Natural killer cell treated with Interleukin-12 subunit alpha and Interleukin-12 subunit beta and Interleukin-15 and Interleukin-18, amount 100 ng/mL, for 72 hours (primary cell): ENCODE data around the gene NFAT5. TPM values are rescaled to one million over a fixed set of nuclear protein-coding genes. Genes with fewer than 3 reads are reported as not detected.
A peak's percentile ranks its signal among the peaks of the same experiment; 100 is the strongest.
"Not testable (repeated sequence)": the region's sequence is repeated elsewhere in the genome, so short reads cannot be mapped to it uniquely, and the experiment has no call there.

Source experiments
- ATAC-seq, 2 donors: fragments of 150-1000 bp; cut with Tn5 transposase in 1 of 2; sonication (Bioruptor Pico), chemical (Tn5 transposase) in 1 of 2; 2 replicates each; pipeline ENCODE4 v1.10.0; 2021
- DNase-seq: peaks from one replicate; pipeline ENCODE4 v3.0.0; 2022; ENCODE audit warnings: low spot score
- H3K27ac Mint-ChIP-seq, 2 donors: 1 replicate in 1 of 2; 2 replicates in 1 of 2; pipeline ENCODE4 v1.8.0; 2022; ENCODE audit warnings: mixed read lengths in 2 of 2, mild to moderate bottlenecking in 1 of 2, moderate library complexity in 1 of 2
- H3K27me3 Mint-ChIP-seq, 2 donors: 1 replicate in 1 of 2; 2 replicates in 1 of 2; pipeline ENCODE4 v1.8.0; 2022; ENCODE audit warnings: mixed read lengths in 2 of 2
- H3K36me3 Mint-ChIP-seq: one replicate; pipeline ENCODE4 v1.8.0; 2022; ENCODE audit warnings: mixed read lengths
- H3K4me1 Mint-ChIP-seq, 2 donors: 1 replicate in 1 of 2; 2 replicates in 1 of 2; pipeline ENCODE4 v1.8.0; 2022; ENCODE audit warnings: low read depth in 2 of 2, mixed read lengths in 2 of 2, mild to moderate bottlenecking in 1 of 2
- H3K4me3 Mint-ChIP-seq: one replicate; pipeline ENCODE4 v1.8.0; 2022; ENCODE audit warnings: mixed read lengths
- H3K9me3 Mint-ChIP-seq: 2 replicates; pipeline ENCODE4 v1.8.0; 2022; ENCODE audit warnings: mixed read lengths
- total RNA-seq, 2 donors: library from RNA; stranded (reverse); gene quantifications; one replicate each; pipeline ENCODE4 v1.2.3, GENCODE V29; 2022

Gene NFAT5
- total RNA-seq, 2 donors from 2014 or later: 106 to 152 TPM

GRCh38 chr16:69720822-69721430 is 155.2 kb downstream of the NFAT5 start:
- H3K27ac Mint-ChIP-seq: no peak overlapping the region
- H3K9me3 Mint-ChIP-seq: no peaks in the 10 kb centered on the region
- ATAC-seq: no peak
- H3K4me1 Mint-ChIP-seq: peaks cover 4 to 11% of the 10 kb centered on the region in 2 donors
- no peak overlapping the region for H3K4me3 Mint-ChIP-seq
- DNase-seq: no peak
- no peaks in the 10 kb centered on the region for H3K27me3 Mint-ChIP-seq
- no peaks in the 10 kb centered on the region for H3K36me3 Mint-ChIP-seq

GRCh38 chr16:69721441-69721957 is 155.7 kb downstream of the NFAT5 start:
- H3K36me3 Mint-ChIP-seq: no peaks in the 10 kb centered on the region
- H3K27me3 Mint-ChIP-seq: no peaks in the 10 kb centered on the region
- ATAC-seq (no peak), DNase-seq (no peak)
- H3K4me1 Mint-ChIP-seq: peaks cover 9 to 15% of the 10 kb centered on the region in 2 donors
- no peak overlapping the region for H3K27ac Mint-ChIP-seq
- H3K4me3 Mint-ChIP-seq: no peak overlapping the region
- H3K9me3 Mint-ChIP-seq: no peaks in the 10 kb centered on the region

- no peaks in the 10 kb centered on the region for H3K9me3 Mint-ChIP-seq
- no peaks in the 10 kb centered on the region for H3K36me3 Mint-ChIP-seq
- ATAC-seq: no peak
- H3K4me3 Mint-ChIP-seq: peak overlapping the region; percentile 52
- no peak for DNase-seq
- no peaks in the 10 kb centered on the region for H3K27me3 Mint-ChIP-seq
- peaks cover 19 to 21% of the 10 kb centered on the region in 2 donors for H3K4me1 Mint-ChIP-seq
- H3K27ac Mint-ChIP-seq: peak overlapping the region in 1 of 2 donors; percentile 27
These were observed 158.7 kb downstream of the NFAT5 start for GRCh38 chr16:69724414-69724873.

- peak overlapping the region; percentile 52 for H3K4me3 Mint-ChIP-seq
- peaks cover 21 to 24% of the 10 kb centered on the region in 2 donors for H3K4me1 Mint-ChIP-seq
- ATAC-seq: no peak
- H3K27ac Mint-ChIP-seq: peak overlapping the region in 1 of 2 donors; percentile 97
- H3K36me3 Mint-ChIP-seq: no peaks in the 10 kb centered on the region
- no peak for DNase-seq
- no peaks in the 10 kb centered on the region for H3K9me3 Mint-ChIP-seq
- H3K27me3 Mint-ChIP-seq: no peaks in the 10 kb centered on the region
These were observed 159.3 kb downstream of the NFAT5 start for GRCh38 chr16:69724981-69725479.

- Mint-ChIP-seq H3K4me3 (peak overlapping the region; percentile 98), H3K27ac (peak overlapping the region; percentile 97 to 98)
These were observed 159.9 kb downstream of the NFAT5 start for GRCh38 chr16:69725480-69726312.

GRCh38 chr16:69726313-69727060 is 160.7 kb downstream of the NFAT5 start, which contains the start of gene NQO1:
Gene NQO1 (minus strand): TSS chr16:69726560. CDS start chr16:69726439, 121 bp downstream.
- no peaks in the 10 kb centered on the region for H3K36me3 Mint-ChIP-seq
- DNase-seq: peak; percentile 92
- H3K4me1 Mint-ChIP-seq: peaks cover 21 to 24% of the 10 kb centered on the region in 2 donors
- ATAC-seq: peak; percentile 98 to 100
- no peaks in the 10 kb centered on the region for H3K27me3 Mint-ChIP-seq
- no peaks in the 10 kb centered on the region for H3K9me3 Mint-ChIP-seq
- H3K4me3 Mint-ChIP-seq: peak within 1 kb of the TSS; percentile 98
- H3K27ac Mint-ChIP-seq: peak within 1 kb of the TSS; percentile 97 to 98

More at GRCh38 chr16:69725480-69726312, 159.9 kb downstream of the NFAT5 start:
- ATAC-seq (no peak), DNase-seq (no peak)
- H3K9me3 Mint-ChIP-seq: no peaks in the 10 kb centered on the region
- peaks cover 21 to 24% of the 10 kb centered on the region in 2 donors for H3K4me1 Mint-ChIP-seq
- H3K36me3 Mint-ChIP-seq: no peaks in the 10 kb centered on the region
- no peaks in the 10 kb centered on the region for H3K27me3 Mint-ChIP-seq

- peaks cover 24% of the 10 kb centered on the region in 2 donors for H3K4me1 Mint-ChIP-seq
These were observed 162.1 kb downstream of the NFAT5 start for GRCh38 chr16:69727916-69728270.

GRCh38 chr16:69729030-69729429 is 163.3 kb downstream of the NFAT5 start:
- not testable (repeated sequence) for H3K27ac Mint-ChIP-seq, H3K36me3 Mint-ChIP-seq, H3K4me3 Mint-ChIP-seq, H3K27me3 Mint-ChIP-seq, H3K9me3 Mint-ChIP-seq, ATAC-seq, DNase-seq
- H3K4me1 Mint-ChIP-seq: peaks cover 24% of the 10 kb centered on the region in 2 donors

More at GRCh38 chr16:69727916-69728270, 162.1 kb downstream of the NFAT5 start:
- no peak for ATAC-seq
- no peaks in the 10 kb centered on the region for H3K27me3 Mint-ChIP-seq
- no peaks in the 10 kb centered on the region for H3K36me3 Mint-ChIP-seq
- no peak for DNase-seq
- no peaks in the 10 kb centered on the region for H3K9me3 Mint-ChIP-seq
- H3K27ac Mint-ChIP-seq: peak overlapping the region in 1 of 2 donors; percentile 97
- H3K4me3 Mint-ChIP-seq: peak overlapping the region; percentile 98

GRCh38 chr16:69731280-69731679 is 165.5 kb downstream of the NFAT5 start:
- not testable (repeated sequence) for H3K4me3 Mint-ChIP-seq, H3K36me3 Mint-ChIP-seq, H3K27me3 Mint-ChIP-seq, H3K9me3 Mint-ChIP-seq, H3K27ac Mint-ChIP-seq, ATAC-seq, DNase-seq
- peaks cover 11 to 16% of the 10 kb centered on the region in 2 donors for H3K4me1 Mint-ChIP-seq

GRCh38 chr16:69732101-69732500 is 166.3 kb downstream of the NFAT5 start:
- Mint-ChIP-seq H3K4me1 (peaks cover 3 to 8% of the 10 kb centered on the region in 2 donors), H3K36me3 (no peaks in the 10 kb centered on the region), H3K27ac (no peak overlapping the region), H3K9me3 (no peaks in the 10 kb centered on the region), H3K4me3 (no peak overlapping the region), H3K27me3 (no peaks in the 10 kb centered on the region)
- ATAC-seq: no peak
- DNase-seq: no peak

GRCh38 chr16:69741519-69741918 is 175.8 kb downstream of the NFAT5 start:
- no peaks in the 10 kb centered on the region for H3K9me3 Mint-ChIP-seq
- H3K27ac Mint-ChIP-seq: no peak overlapping the region
- DNase-seq (no peak), ATAC-seq (no peak)
- H3K27me3 Mint-ChIP-seq: no peaks in the 10 kb centered on the region
- no peak overlapping the region for H3K4me3 Mint-ChIP-seq
- peaks cover 18% of the 10 kb centered on the region for H3K36me3 Mint-ChIP-seq
- peaks cover 0 to 4% of the 10 kb centered on the region in 2 donors for H3K4me1 Mint-ChIP-seq

GRCh38 chr16:69741951-69742904 is 176.5 kb downstream of the NFAT5 start:
- Mint-ChIP-seq H3K4me3 (no peak overlapping the region), H3K36me3 (peaks cover 19% of the 10 kb centered on the region), H3K27me3 (no peaks in the 10 kb centered on the region), H3K9me3 (no peaks in the 10 kb centered on the region), H3K27ac (no peak overlapping the region), H3K4me1 (peaks cover 0 to 4% of the 10 kb centered on the region in 2 donors)
- no peak for DNase-seq
- ATAC-seq: no peak
